SU-DHL-6 (cell line): Measurements from ENCODE around the gene DPP10.

ENCODE experiments used
- CTCF ChIP-seq: fragments of 200-600 bp; sonication (generic); IDR thresholded peaks from one replicate; pipeline ENCODE4 v1.5.1; 2017; ENCODE audit warnings: antibody characterized with exemption, mild to moderate bottlenecking, low read length, moderate library complexity; ENCODE audit not compliant: insufficient read depth, poor library complexity, severe bottlenecking
- EZH2phosphoT487 ChIP-seq: fragments of 200-600 bp; sonication (generic), shearing (Covaris generic); conservative IDR thresholded peaks from 2 replicates; pipeline ENCODE4 v1.6.1; 2018; ENCODE audit warnings: mild to moderate bottlenecking, antibody characterized with exemption, low read length, moderate library complexity, mixed read lengths

- no peak for TF ChIP-seq CTCF
- no peak for TF ChIP-seq EZH2phosphoT487
Observed at GRCh38 chr2:114762986-114763385, 320.5 kb downstream of the DPP10 start.
